Epithelial cell of esophagus (primary cell): ENCODE measurements around the gene CHGA.

Experiments
- DNase-seq: peaks from one replicate; pipeline ENCODE4 v3.0.0; 2010; ENCODE audit warnings: low read depth
- H3K4me3 ChIP-seq: 2 replicates; pipeline ENCODE4 v1.5.1; 2011; ENCODE audit warnings: mild to moderate bottlenecking, low read length, control low read depth
- CTCF ChIP-seq: IDR thresholded peaks from 2 replicates; pipeline ENCODE4 v1.5.1; 2011; ENCODE audit warnings: low read depth, mild to moderate bottlenecking, low read length, control low read depth, inconsistent platforms; ENCODE audit not compliant: insufficient read depth; ENCODE audit errors: missing control alignments

The CHGA gene

GRCh38 chr14:92964124-92965109 is 41.5 kb downstream of the CHGA start:
- no peak for DNase-seq
- no peak for TF ChIP-seq CTCF
- no peak overlapping the region for H3K4me3 ChIP-seq

- TF ChIP-seq CTCF: no peak
- no peak for DNase-seq
- H3K4me3 ChIP-seq: no peak overlapping the region
Measured at GRCh38 chr14:92965281-92965680, 42.3 kb downstream of the CHGA start.

- DNase-seq: no peak
- no peak overlapping the region for H3K4me3 ChIP-seq
- no peak for TF ChIP-seq CTCF
Measured at GRCh38 chr14:92967346-92967926, 44.5 kb downstream of the CHGA start.

GRCh38 chr14:92968291-92969020 is 45.5 kb downstream of the CHGA start:
- no peak for TF ChIP-seq CTCF
- H3K4me3 ChIP-seq: no peak overlapping the region
- DNase-seq: no peak

GRCh38 chr14:92969430-92969829 is 46.5 kb downstream of the CHGA start:
- H3K4me3 ChIP-seq: no peak overlapping the region
- no peak for DNase-seq
- TF ChIP-seq CTCF: no peak

- TF ChIP-seq CTCF: no peak
- no peak for DNase-seq
- no peak overlapping the region for H3K4me3 ChIP-seq
Measured at GRCh38 chr14:92969871-92970270, 46.9 kb downstream of the CHGA start.
